Stimulated activated CD8-positive, alpha-beta memory T cell treated with anti-CD3 and anti-CD28 coated beads, Interleukin-7, amount 100 ng/mL, for 1 hour (primary cell): ENCODE data around the gene PRCD.
"Not testable (repeated sequence)": the region's sequence is repeated elsewhere in the genome, so short reads cannot be mapped to it uniquely, and the experiment has no call there.

Experiments
- DNase-seq, 2 donors: peaks; one replicate each; pipeline ENCODE4 v3.0.0-alpha.2; 2020; ENCODE audit warnings: low read depth in 2 of 2

The PRCD gene

DNA sequence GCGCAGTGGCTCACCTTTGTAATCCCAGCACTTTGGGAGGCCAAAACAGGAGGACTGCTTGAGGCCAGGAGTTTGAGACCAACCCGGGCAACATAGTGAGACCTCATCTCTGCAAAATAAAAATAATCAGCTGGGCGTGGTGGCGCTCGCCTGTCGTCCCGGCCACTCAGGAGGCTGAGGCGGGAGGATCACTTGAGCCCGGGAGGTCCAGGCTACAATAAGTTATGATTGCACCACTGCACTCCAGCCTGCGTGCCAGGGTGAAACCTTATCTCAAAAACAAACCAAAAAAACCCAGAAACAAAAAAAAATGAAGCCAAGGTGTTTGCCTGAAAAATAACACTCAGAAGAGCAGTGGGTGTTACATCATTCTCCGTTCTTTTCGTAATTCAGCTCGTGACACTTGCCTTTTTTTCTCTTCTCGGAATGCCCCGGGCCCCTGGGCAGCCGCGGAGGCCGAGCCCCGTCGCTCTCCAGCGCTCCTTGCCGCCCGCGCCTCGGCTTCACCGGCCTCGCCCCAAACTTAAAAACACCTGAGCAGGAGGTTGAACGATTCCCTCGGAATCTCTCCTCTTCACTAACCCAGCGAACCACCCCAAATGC, 17.0 kb downstream of the PRCD start:
- DNase-seq, result no peak

GRCh38 chr17:76557368-76558197, 17.7 kb downstream of the PRCD start:
- peak; percentile 81 to 87 for DNase-seq

DNA sequence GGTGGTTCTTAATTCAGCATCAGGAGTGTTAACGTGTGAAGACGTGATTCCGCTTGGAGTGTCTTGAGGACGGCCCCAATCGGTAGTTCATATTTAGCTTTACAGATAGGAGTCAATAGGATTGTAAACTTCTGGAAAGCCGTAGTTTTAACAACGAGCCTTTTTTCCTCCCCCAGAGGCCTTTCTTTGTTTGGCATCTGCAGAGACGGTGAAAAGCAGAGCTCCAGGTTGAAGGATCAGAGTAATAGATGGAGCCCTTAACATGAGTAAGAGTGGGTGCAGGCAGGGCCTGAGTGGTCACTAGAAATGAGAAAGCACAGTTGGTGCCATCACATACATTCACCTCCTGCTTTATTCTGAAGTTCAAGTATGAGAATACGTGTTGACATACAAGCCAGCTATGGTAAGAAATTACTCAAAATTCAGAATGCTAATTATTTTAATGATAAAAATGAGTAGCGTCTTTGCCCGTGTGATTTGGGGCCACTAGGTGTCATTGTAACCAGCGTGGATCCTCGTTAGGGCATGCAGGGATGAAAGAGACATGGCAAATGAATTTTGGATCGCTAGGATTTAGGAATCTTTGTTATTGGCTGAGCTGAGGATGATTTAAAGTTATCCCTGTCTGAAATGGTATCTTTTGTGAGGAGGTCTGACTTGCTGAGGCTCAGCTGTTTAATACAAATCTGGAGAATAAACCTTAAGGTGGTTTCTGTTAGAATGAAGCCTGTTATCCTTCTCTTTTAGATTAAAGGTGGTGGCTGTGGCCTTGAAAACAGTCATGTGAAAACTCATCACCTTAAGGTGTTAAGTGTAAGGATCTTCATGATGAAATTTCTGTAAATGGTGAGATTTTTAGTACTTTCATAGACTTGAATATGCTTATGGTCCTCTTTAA, 18.6 kb downstream of the PRCD start:
- no peak for DNase-seq

GRCh38 chr17:76559460-76559859, 19.6 kb downstream of the PRCD start:
- not testable (repeated sequence) for DNase-seq

GRCh38 chr17:76560036-76560876, 20.4 kb downstream of the PRCD start:
- DNase-seq, result no peak

GRCh38 chr17:76560877-76561221, 21.0 kb downstream of the PRCD start:
- DNase-seq, result no peak

DNA sequence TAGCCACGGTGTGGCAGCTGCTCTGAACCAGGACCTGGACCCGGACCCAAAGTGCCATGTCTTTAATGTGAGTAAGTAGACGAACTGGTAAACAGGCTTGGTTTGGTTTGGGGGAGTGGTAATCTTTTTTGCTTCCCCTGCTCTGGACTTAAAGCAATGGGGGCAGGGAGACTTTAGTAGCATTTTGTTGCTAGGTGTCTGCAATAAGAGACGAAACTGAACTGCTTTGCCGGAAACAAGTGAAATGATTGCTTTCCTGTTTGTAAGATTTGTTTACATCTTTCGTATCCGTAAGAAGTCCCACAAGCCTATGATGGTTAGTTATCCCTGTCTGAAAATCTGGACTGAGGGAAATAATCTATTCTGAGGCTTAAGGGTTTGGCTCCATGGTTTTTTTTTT, 21.5 kb downstream of the PRCD start:
- no peak for DNase-seq

- DNase-seq, result no peak
Observed at GRCh38 chr17:76561799-76562268, 22.0 kb downstream of the PRCD start.

DNA sequence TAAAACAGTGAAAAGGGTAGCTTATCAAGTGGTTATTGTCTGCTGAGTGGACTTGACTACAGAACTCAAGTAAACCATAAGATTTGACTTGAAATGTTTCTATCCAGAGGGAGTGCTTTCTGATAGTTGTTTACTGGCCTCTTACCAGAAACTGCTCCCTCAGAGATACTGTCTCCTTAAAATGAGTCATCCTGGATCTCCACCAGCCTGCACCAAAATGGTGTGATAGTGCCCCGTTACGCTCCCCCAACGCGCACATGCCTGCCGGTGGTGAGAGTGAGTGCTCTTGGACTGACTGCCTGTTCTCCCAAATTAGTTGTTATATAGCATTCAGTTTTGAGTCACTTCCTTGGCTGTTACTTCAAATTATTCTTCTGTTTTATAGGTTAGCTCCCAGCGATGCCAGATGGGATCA, 22.9 kb downstream of the PRCD start:
- DNase-seq, result no peak

DNA sequence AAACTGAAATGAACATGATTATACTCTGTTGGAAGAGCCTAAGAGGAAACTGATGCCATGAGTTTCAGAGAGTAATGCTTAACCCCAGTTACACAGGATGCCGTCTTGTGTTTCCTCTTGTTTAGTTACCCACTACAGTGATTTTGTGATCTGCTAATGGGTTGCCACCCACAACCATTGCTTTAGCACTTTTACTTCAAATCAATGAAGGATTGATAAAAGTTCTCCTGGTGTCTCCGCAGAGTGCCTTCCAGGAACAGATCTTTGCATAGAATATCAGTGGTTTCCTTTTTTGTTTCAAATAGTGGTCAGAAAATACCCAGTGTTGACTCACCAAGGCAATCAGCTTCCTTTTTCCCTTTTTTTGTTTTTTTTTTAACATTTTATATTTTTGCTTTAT, 23.5 kb downstream of the PRCD start:
- not testable (repeated sequence) for DNase-seq

GRCh38 chr17:76564991-76565727, 25.3 kb downstream of the PRCD start:
- DNase-seq, result not testable (repeated sequence)

- DNase-seq, result no peak
Observed at GRCh38 chr17:76565728-76566612, 26.1 kb downstream of the PRCD start.

DNA sequence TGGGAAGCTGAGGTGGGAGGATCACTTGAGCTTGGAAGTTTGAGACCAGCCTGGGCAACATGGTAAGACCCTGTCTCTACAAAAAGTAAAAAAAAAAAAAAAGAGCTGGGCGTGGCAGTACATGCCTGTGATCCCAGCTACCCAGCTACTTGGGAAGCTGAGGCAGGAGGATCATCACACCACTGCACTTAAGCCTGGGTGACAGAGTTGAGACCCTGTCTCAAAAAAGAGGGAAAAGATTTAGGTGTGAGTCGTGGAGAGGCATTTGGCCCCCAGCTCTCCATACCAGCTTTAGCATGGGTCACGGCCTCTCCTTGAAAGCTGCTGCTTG, 26.7 kb downstream of the PRCD start:
- DNase-seq, result no peak

DNA sequence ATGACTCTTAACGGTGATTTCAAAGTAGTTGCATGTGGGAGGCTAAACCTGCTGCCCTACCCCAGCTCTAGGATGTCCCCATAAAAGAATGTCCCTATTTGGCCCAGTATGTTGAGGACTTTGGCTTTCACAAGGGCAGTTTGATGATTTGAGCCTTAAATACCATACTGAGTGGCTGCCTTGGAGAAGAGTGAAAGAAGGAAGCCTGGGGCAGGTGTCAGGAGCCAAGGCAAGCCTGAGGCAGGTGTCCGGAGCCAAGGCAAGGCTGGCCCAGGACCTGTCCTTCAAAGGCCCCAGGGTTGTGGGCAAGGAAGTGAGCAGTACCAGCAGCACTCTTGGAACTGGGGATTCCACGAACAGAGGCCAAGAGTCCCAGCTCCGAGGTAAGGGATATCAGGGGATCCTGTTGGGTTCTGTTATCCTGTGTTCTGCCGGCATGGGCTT, 27.2 kb downstream of the PRCD start:
- no peak for DNase-seq

DNA sequence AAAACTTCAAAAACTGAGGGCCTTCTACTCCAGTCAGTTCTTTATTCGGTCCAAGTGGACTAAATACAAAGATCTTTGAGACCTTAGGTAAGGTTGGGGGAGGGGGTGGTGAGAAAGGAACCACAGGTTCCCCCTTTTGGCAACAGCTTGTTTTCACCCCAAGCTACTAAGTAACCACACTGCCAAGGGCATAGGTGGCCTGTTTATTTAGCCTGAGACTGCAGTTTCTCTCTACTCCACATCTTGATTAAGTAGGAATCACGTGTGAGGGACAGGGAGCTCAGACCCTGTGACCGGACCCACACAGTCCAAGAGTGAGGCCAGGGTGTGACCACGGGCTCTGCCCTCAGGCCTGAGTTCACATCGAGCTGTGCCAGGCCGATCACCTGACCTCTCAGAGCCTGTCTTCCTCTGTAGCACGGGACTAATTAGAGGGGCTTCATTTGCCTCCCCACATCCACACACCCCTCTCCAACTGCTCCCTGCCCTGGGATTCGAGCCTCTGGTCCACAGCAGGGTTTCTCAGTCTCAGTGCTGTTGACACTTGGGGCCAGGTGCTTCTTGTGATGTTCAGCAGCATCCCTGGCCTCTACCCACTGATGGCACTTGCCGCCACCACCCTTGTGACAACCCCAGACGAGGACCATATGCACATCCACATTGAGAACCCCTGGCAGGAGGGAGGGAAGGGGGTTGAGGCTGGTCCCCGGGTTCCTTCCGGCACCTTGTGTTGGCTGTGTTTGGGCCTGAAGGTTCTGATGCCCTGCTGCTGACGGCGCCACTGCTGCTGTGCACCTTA, 28.0 kb downstream of the PRCD start:
- no peak for DNase-seq

- DNase-seq, result no peak
Observed at GRCh38 chr17:76568811-76569221, 29.0 kb downstream of the PRCD start.

GRCh38 chr17:76569607-76570279, 29.9 kb downstream of the PRCD start:
- DNase-seq, result no peak

GRCh38 chr17:76570457-76570856, 30.6 kb downstream of the PRCD start:
- no peak for DNase-seq
